Natural killer cell (primary cell): ENCODE results near the gene SRMS. TPM values are rescaled to one million over a fixed set of nuclear protein-coding genes. Genes with fewer than 3 reads are reported as not detected.

Experiments
- ATAC-seq, 3 donors: fragments of 150-1000 bp in 2 of 3; fragments of 200-7000 bp in 1 of 3; cut with Tn5 transposase; 1 replicate in 1 of 3; 2 replicates in 2 of 3; pipeline ENCODE4 v1.10.0; 2021; ENCODE audit warnings: mild to moderate bottlenecking in 2 of 3, moderate library complexity in 2 of 3
- DNase-seq, 2 donors: peaks; one replicate each; pipeline versions ENCODE4 v3.0.0 to v3.0.0-alpha.2; 2013 to 2021; ENCODE audit warnings: mixed read lengths in 1 of 2
- H3K27ac ChIP-seq: one replicate; pipeline ENCODE4 v1.5.1; 2013; ENCODE audit warnings: mild to moderate bottlenecking, low read length
- H3K27me3 ChIP-seq: one replicate; pipeline ENCODE4 v1.6.1; 2013; ENCODE audit warnings: low read length; ENCODE audit not compliant: control insufficient read depth, insufficient read depth
- H3K36me3 ChIP-seq: one replicate; pipeline ENCODE4 v1.6.1; 2013; ENCODE audit warnings: low read length; ENCODE audit not compliant: control insufficient read depth, insufficient read depth
- H3K4me1 ChIP-seq: one replicate; pipeline ENCODE4 v1.6.1; 2013; ENCODE audit warnings: low read length; ENCODE audit not compliant: control insufficient read depth, insufficient read depth
- H3K4me3 ChIP-seq: one replicate; pipeline ENCODE4 v1.5.1; 2013; ENCODE audit warnings: low read length
- H3K9me3 ChIP-seq: one replicate; pipeline ENCODE4 v1.6.1; 2013; ENCODE audit warnings: low read length; ENCODE audit not compliant: control insufficient read depth, insufficient read depth
- H3K27ac Mint-ChIP-seq, 2 donors: one replicate each; pipeline ENCODE4 v1.8.0; 2022; ENCODE audit warnings: mild to moderate bottlenecking in 2 of 2, mixed read lengths in 2 of 2, moderate library complexity in 1 of 2
- H3K27me3 Mint-ChIP-seq, 2 donors: one replicate each; pipeline ENCODE4 v1.8.0; 2022; ENCODE audit warnings: low read depth in 2 of 2, mixed read lengths in 2 of 2
- H3K36me3 Mint-ChIP-seq: one replicate; pipeline ENCODE4 v1.8.0; 2022; ENCODE audit warnings: mixed read lengths
- H3K4me1 Mint-ChIP-seq, 2 donors: one replicate each; pipeline ENCODE4 v1.8.0; 2022; ENCODE audit warnings: mixed read lengths in 2 of 2
- H3K4me3 Mint-ChIP-seq: one replicate; pipeline ENCODE4 v1.8.0; 2022; ENCODE audit warnings: mild to moderate bottlenecking, moderate library complexity, mixed read lengths
- H3K9me3 Mint-ChIP-seq, 2 donors: one replicate each; pipeline ENCODE4 v1.8.0; 2022; ENCODE audit warnings: mixed read lengths in 2 of 2
- WGBS: methylation state at CpG from one replicate; pipeline ENCODE4 v1.1.7; 2013; ENCODE audit warnings: missing lambda C conversion rate; ENCODE audit not compliant: insufficient coverage; 5-methylcytosine and 5-hydroxymethylcytosine counted together
- intact Hi-C: fragments of 100-400 bp; cut with micrococcal nuclease; formaldehyde crosslinking; loops from one replicate; pipeline ENCODE4 v1.14.2; 2022
- total RNA-seq, 4 donors: library from RNA; stranded (reverse); fragments of 120-200 nt in 1 of 4; gene quantifications; one replicate each; pipeline versions ENCODE4 v1.2.3 to v1.2.4, GENCODE V29; 2013 to 2022
- TF ChIP-seq, protein P1 (sequence below): fragments of 200-600 bp; IDR thresholded peaks from one replicate; pipeline ENCODE4 v1.8.0; 2022; ENCODE audit warnings: antibody characterized with exemption

Gene SRMS
- total RNA-seq, 3 donors from 2014 or later (not counting 1 experiment from before 2014, with no cell fraction given): 0.16 to 0.23 TPM; not detected in 1

DNA sequence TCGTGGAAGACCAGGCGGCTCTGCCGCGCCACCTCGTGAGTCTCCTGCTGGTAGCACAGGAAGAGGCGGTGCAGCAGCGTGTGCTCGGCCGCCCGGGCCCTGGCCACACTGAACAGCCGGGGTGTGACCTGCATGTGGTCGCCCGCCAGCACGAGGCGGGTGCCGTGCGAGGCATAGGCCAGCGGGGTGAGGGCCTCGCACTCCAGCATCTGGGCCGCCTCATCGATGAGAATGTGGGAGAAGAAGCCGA is 19.5 kb upstream of the SRMS start:
- Histone ChIP-seq H3K9me3 (no peaks in the 10 kb centered on the region), H3K27me3 (no peaks in the 10 kb centered on the region), H3K4me1 (peaks cover 39% of the 10 kb centered on the region), H3K4me3 (no peak overlapping the region), H3K27ac (peak overlapping the region; percentile 80), H3K36me3 (peaks cover 16% of the 10 kb centered on the region)
- ATAC-seq (peak; percentile 54 to 71 (median 69)), DNase-seq (peak in 1 of 2 donors; percentile 53)
- 18% methylated on average over 22 of the region's 22 CpGs for WGBS
- H3K27ac Mint-ChIP-seq: peak overlapping the region; percentile 92 to 93
- TF ChIP-seq, protein P1, sequence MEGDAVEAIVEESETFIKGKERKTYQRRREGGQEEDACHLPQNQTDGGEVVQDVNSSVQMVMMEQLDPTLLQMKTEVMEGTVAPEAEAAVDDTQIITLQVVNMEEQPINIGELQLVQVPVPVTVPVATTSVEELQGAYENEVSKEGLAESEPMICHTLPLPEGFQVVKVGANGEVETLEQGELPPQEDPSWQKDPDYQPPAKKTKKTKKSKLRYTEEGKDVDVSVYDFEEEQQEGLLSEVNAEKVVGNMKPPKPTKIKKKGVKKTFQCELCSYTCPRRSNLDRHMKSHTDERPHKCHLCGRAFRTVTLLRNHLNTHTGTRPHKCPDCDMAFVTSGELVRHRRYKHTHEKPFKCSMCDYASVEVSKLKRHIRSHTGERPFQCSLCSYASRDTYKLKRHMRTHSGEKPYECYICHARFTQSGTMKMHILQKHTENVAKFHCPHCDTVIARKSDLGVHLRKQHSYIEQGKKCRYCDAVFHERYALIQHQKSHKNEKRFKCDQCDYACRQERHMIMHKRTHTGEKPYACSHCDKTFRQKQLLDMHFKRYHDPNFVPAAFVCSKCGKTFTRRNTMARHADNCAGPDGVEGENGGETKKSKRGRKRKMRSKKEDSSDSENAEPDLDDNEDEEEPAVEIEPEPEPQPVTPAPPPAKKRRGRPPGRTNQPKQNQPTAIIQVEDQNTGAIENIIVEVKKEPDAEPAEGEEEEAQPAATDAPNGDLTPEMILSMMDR: no peak
- H3K9me3 Mint-ChIP-seq: no peaks in the 10 kb centered on the region
- intact Hi-C loops: loop anchor here (2.0 kb wide), 1 partner anchor 68 kb away; no protein-coding TSS in a partner anchor
- H3K36me3 Mint-ChIP-seq: no peaks in the 10 kb centered on the region
- H3K4me3 Mint-ChIP-seq: peak overlapping the region; percentile 88
- no peaks in the 10 kb centered on the region for H3K27me3 Mint-ChIP-seq
- H3K4me1 Mint-ChIP-seq: peaks cover 20 to 26% of the 10 kb centered on the region in 2 donors

DNA sequence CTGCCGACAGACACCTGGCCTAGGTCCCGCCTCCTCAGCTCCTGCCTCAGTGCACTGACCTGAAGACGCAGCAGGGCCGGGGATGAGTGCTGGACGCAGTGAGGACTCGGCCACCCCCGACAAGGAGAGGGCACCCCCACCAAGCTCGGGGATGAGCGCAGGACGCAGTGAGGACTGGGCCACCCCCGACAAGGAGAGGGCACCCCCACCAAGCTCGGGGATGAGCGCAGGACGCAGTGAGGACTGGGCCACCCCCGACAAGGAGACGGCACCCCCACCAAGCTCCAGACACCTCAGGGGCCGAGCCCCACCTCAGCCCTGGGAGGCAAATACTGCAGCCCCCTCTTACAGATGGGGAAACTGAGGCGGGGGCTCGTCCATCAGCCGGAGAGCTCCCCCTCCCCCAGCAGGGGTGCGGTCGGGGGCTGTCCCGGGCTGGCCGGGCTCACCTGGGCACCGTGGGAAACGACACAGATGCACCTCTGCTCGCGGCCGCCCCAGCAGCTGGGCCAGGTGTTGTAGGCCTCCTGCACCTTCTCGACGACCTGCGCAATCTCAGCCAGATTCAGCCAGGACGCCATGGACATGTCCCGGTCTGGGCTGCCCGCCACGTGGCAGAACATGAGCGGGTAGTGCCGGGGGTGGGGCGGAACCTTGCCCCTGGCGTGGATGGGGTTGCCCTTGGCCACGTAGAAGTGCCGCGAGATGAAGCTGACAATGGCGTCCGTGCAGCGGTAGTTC is 19.0 kb upstream of the SRMS start:
- Mint-ChIP-seq H3K27me3 (no peaks in the 10 kb centered on the region), H3K9me3 (no peaks in the 10 kb centered on the region), H3K4me3 (peak overlapping the region; percentile 88), H3K36me3 (no peaks in the 10 kb centered on the region), H3K27ac (peak overlapping the region; percentile 92 to 93), H3K4me1 (peaks cover 20 to 26% of the 10 kb centered on the region in 2 donors)
- Histone ChIP-seq H3K27me3 (no peaks in the 10 kb centered on the region), H3K4me3 (no peak overlapping the region), H3K4me1 (peaks cover 39% of the 10 kb centered on the region), H3K36me3 (peaks cover 16% of the 10 kb centered on the region), H3K9me3 (no peaks in the 10 kb centered on the region), H3K27ac (peak overlapping the region; percentile 80)
- intact Hi-C loops: loop anchor here (2.0 kb wide), 1 partner anchor 68 kb away; no protein-coding TSS in a partner anchor
- TF ChIP-seq, protein P1: no peak
- ATAC-seq (no peak), DNase-seq (no peak)
- WGBS: 86% methylated on average over 46 of the region's 46 CpGs

DNA sequence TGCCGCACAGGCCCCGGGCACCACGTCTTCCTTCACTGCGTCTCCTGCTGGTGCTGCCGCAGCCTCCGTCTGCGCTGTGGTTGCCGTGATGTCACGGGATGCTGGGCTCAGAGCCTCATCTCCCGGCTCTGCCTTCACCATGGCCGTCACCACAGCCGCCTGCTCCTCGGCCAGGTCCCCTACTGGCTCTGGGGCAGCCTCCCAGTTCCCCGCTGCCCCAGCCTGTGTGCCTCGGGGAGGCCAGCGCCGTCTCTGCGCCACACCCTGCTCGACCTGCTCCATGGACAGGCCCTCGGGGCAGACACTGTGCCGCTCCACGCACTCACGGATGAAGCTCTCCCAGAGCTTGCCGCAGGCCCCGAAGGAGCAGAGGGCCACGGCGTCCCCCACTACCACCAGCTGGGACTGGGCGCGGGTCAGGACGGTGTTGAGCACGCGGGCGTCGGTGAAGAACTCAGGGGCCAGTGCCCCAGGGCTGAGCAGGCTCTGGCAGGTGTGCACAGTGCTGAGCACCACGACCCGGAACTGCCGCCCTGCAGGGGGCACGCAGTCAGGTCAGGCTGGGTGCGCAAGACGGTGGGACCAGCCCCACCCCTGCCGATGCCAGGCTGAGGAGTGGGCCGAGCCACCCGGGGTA is 18.3 kb upstream of the SRMS start:
- H3K4me3 ChIP-seq: no peak overlapping the region
- ATAC-seq (no peak), DNase-seq (no peak)
- no peaks in the 10 kb centered on the region for H3K36me3 Mint-ChIP-seq
- H3K27me3 ChIP-seq: no peaks in the 10 kb centered on the region
- H3K27me3 Mint-ChIP-seq: no peaks in the 10 kb centered on the region
- TF ChIP-seq, protein P1: no peak
- H3K4me1 ChIP-seq: peaks cover 39% of the 10 kb centered on the region
- H3K27ac Mint-ChIP-seq: no peak overlapping the region
- whole genome bisulfite sequencing: 95% methylated on average over 43 of the region's 43 CpGs
- intact Hi-C loops: loop anchor here (2.0 kb wide), 1 partner anchor 69 kb away; no protein-coding TSS in a partner anchor
- no peaks in the 10 kb centered on the region for H3K9me3 Mint-ChIP-seq
- peaks cover 20 to 26% of the 10 kb centered on the region in 2 donors for H3K4me1 Mint-ChIP-seq
- H3K27ac ChIP-seq: no peak overlapping the region
- H3K9me3 ChIP-seq: no peaks in the 10 kb centered on the region
- H3K36me3 ChIP-seq: peaks cover 21% of the 10 kb centered on the region
- H3K4me3 Mint-ChIP-seq: no peak overlapping the region
